Erythroblast (primary cell): ENCODE measurements around the gene C11orf65.

Source experiments
- GATA1 ChIP-seq: IDR thresholded peaks from 2 replicates; pipeline ENCODE4 v1.6.1; 2011; ENCODE audit warnings: low read depth, mild to moderate bottlenecking, control low read depth, low read length, moderate library complexity
- POLR2A ChIP-seq: IDR thresholded peaks from 2 replicates; pipeline ENCODE4 v1.6.1; 2011; ENCODE audit warnings: mild to moderate bottlenecking, low read length

DNA sequence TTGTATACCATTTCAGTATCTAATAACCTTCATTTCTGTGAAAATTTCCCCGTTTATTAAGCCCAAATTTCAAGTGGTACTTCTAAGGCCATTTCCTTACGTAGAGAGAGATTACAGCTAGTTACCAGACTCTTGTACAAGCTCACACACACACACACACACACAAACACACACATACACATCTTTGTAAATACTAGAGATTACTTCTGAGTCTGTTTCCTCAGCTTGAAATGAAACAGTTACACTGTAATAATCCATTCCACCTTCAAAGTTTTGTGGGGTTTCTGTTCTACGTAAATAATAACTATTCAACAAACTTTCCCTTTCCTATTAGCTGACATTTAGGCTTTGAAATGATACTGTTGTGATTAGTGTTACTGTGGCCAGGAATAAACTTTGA, 24.6 kb upstream of the C11orf65 start:
- TF ChIP-seq POLR2A (no peak), GATA1 (no peak)
